Mesenteric fat pad (tissue), 1 donor: ENCODE results near the gene P4HA3. TPM values are rescaled to one million over a fixed set of nuclear protein-coding genes. Genes with fewer than 3 reads are reported as not detected.

Experiments used
- total RNA-seq: library from RNA; stranded (reverse); fragmentation: NEBNext Ultra II Directional; extraction: Animal tissue kit (Norgen Biotek cat#: 25700); gene quantifications from one replicate; pipeline ENCODE4 v1.2.1, GENCODE V29; 2021
- donor health status: DM: yes; HTN: yes; CAD: no.

P4HA3 gene
- total RNA-seq, 1 donor from 2014 or later: 1.0 TPM

Other genes with a start within 250 kb of the P4HA3 start
- gene C2CD3, start 140.6 kb downstream of the P4HA3 start, total RNA-seq: 18.0 TPM
- gene PPME1, start 140.4 kb downstream of the P4HA3 start, total RNA-seq: 35.4 TPM
- 2.8 TPM for gene PGM2L1, start 86.8 kb upstream of the P4HA3 start, total RNA-seq
- 13.3 TPM for gene KCNE3, start 155.9 kb upstream of the P4HA3 start, total RNA-seq
- gene LIPT2, start 182.1 kb upstream of the P4HA3 start, total RNA-seq: 1.3 TPM